NCI-H526 (cell line): Measurements from ENCODE around the gene ANKRD36.
"Not testable (repeated sequence)": the region's sequence is repeated elsewhere in the genome, so short reads cannot be mapped to it uniquely, and the experiment has no call there.

ENCODE experiments used
- DNase-seq, 2 experiments: peaks; one replicate each; lab custom pipeline; 2025; lab: John Stamatoyannopoulos, UW

ANKRD36 gene

GRCh38 chr2:97113882-97114255 lies 916 bp downstream of the ANKRD36 start:
- not testable (repeated sequence) for DNase-seq

- not testable (repeated sequence) for DNase-seq
Observed at GRCh38 chr2:97129090-97129489, 16.1 kb downstream of the ANKRD36 start.

- not testable (repeated sequence) for DNase-seq
Observed at GRCh38 chr2:97144016-97144415, 31.1 kb downstream of the ANKRD36 start.

GRCh38 chr2:97166548-97166947 lies 53.6 kb downstream of the ANKRD36 start:
- not testable (repeated sequence) for DNase-seq

GRCh38 chr2:97167938-97168337 lies 55.0 kb downstream of the ANKRD36 start:
- DNase-seq, result not testable (repeated sequence)

- not testable (repeated sequence) for DNase-seq
Observed at GRCh38 chr2:97168583-97168982, 55.6 kb downstream of the ANKRD36 start.

- not testable (repeated sequence) for DNase-seq
Observed at GRCh38 chr2:97180391-97180790, 67.4 kb downstream of the ANKRD36 start.

- not testable (repeated sequence) for DNase-seq
Observed at GRCh38 chr2:97195349-97195748, 82.4 kb downstream of the ANKRD36 start.

GRCh38 chr2:97197251-97197650 lies 84.3 kb downstream of the ANKRD36 start:
- not testable (repeated sequence) for DNase-seq

GRCh38 chr2:97200887-97201286 lies 87.9 kb downstream of the ANKRD36 start:
- not testable (repeated sequence) for DNase-seq

- DNase-seq, result not testable (repeated sequence)
Observed at GRCh38 chr2:97202643-97203250, 89.8 kb downstream of the ANKRD36 start.

- DNase-seq, result no peak
Observed at GRCh38 chr2:97210325-97210724, 97.4 kb downstream of the ANKRD36 start.

- DNase-seq, result not testable (repeated sequence)
Observed at GRCh38 chr2:97215025-97215424, 102.1 kb downstream of the ANKRD36 start.

GRCh38 chr2:97230848-97231585 lies 118.1 kb downstream of the ANKRD36 start:
- not testable (repeated sequence) for DNase-seq

- not testable (repeated sequence) for DNase-seq
Observed at GRCh38 chr2:97232981-97233380, 120.0 kb downstream of the ANKRD36 start.

GRCh38 chr2:97233660-97234295 lies 120.8 kb downstream of the ANKRD36 start:
- not testable (repeated sequence) for DNase-seq

- not testable (repeated sequence) for DNase-seq
Observed at GRCh38 chr2:97261192-97261591, 148.2 kb downstream of the ANKRD36 start.

GRCh38 chr2:97266449-97266848 lies 153.5 kb downstream of the ANKRD36 start:
- DNase-seq, result not testable (repeated sequence)

- DNase-seq, result no peak
Observed at GRCh38 chr2:97267411-97268074, 154.6 kb downstream of the ANKRD36 start.

- not testable (repeated sequence) for DNase-seq
Observed at GRCh38 chr2:97268075-97268591, 155.2 kb downstream of the ANKRD36 start.

GRCh38 chr2:97276232-97276798 lies 163.4 kb downstream of the ANKRD36 start:
- not testable (repeated sequence) for DNase-seq

GRCh38 chr2:97285187-97285586 lies 172.2 kb downstream of the ANKRD36 start:
- not testable (repeated sequence) for DNase-seq
